Inferior parietal cortex (tissue), 1 donor: ENCODE results near the gene ZBTB4.

Experiments
- DNase-seq: peaks from one replicate; pipeline ENCODE4 v3.0.0-alpha.2; 2016; ENCODE audit errors: extremely low spot score

The ZBTB4 gene

DNA sequence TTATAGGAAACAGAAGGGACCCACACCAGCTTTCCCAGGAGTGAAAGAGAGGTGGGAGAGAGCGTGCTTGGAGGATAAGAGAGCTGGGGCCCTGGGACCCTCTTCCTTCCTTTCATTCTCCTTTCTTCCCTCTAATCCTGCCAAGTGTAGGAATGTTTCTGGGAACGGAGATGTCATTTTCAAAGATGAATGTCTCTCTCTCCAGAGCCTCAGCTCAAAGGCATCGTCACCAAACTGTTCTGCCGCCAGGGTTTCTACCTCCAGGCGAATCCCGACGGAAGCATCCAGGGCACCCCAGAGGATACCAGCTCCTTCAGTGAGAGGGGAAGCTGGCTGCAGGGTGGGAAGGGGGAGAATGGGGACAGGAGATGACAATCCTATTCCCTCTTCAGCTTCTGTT is 38.2 kb downstream of the ZBTB4 start:
- DNase-seq: no peak

DNA sequence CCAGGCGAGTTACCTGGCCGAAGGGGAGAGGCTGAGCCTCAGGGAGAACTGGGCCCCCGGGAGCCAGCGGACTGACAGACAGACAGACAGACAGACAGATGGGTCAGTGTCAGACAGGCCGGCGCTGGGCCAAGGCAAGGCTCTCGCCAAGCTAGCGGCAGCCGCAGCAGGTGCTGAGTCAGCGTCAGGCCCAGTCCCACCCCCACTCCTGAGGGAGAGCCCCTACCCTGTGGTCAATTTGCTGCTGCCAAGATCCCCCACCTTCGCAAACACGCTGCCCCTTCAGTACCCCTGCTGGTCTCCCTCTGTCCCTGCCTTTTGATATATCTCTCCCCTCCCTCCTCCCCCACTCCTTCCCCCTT is 38.6 kb downstream of the ZBTB4 start:
- no peak for DNase-seq

DNA sequence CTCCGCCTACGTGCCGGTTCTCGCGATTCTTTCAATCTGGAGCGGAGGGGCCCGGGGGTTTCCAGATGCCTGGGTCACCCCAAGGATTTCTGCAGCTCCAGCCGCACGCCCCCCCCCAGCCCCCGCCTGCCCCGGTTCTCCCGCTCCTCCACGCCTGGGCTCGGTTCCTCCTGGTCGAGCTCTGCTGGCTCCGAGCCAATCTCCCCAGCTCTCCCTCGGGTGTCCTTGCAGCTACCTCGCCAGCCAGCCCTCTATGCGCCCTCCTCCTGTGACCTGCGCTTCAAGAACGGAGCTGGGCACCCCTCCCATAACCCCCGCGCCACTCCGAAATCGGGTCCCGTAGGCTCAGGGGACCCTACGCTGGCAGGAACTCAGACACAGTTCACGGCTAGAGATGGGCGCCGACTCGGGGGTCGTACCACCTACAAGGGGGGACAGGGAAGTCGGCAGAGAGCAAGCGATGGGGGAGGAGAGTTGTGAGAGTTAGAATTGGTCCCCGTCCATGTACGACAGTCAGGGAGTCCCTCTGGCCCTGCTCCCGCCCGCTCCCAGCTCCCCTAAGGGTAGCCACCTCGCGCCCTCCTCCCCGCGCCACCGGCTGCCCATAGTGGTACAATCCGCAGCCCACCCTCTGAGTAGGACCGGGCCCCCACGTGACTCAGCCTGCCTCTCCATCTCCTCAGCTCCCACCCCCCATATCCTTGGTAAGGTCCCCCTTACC is 39.2 kb downstream of the ZBTB4 start:
- no peak for DNase-seq

DNA sequence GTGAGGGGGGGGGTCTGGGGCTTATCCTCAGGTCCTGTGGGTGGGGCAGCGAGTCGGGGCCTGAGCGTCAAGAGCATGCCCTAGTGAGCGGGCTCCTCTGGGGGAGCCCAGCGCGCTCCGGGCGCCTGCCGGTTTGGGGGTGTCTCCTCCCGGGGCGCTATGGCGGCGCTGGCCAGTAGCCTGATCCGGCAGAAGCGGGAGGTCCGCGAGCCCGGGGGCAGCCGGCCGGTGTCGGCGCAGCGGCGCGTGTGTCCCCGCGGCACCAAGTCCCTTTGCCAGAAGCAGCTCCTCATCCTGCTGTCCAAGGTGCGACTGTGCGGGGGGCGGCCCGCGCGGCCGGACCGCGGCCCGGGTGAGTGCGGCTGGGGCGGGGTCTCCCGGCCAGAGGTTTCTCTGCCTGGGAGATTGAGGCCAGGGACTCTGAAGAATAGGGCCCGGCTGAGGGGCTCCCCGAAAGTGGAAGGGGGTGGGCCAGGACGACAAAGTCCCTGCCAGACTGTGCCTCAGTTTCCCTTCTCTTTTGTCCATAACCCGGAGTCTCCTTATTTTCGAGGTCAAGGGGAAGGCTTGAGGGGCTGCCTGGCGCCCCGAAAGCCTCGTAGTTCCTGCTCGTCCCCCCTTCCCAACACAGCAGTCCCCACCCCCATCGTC is 39.8 kb downstream of the ZBTB4 start, which contains the start of gene FGF11:
Gene FGF11, plus strand, starts transcription at position 51 of the 651 bp plus-strand sequence. Its CDS starts 109 bp downstream, at position 160.
- DNase-seq: no peak

DNA sequence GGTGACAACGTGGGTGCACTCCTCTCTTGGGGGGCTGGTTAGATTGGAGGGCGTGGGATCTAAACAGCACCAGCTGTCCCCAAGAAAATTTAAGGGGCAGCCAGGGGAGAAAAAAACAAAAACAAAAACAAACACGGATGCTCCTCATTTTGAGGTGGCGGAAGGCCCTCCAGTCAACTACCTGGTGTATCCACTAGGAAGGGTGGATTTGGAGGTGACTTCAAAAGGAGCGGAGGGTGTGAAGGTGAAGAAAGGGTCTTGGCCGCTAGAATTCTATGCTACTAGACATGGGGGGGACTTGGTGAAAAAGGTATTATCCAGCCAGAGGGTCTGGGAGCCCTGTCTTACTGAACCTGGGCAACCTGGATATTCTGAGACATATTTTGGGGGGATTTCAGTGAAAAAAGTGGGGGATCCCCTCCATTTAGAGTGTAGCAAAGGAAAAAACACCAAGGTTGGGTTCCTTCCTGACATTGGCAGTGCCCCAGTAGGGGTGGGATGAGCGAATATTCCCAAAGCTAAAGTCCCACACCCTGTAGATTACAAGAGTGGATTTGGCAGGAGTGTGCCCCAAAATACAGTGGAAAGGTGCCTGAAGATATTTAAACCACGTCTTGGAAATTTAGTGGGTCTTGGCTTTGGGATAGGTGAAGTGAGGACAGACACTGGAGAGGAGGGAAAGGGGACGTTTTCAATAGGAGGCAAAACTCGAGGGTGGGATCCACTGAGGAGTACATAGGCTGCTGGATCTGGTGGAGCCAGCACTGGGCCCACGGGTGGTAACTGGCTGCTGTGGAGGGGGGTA is 40.6 kb downstream of the ZBTB4 start:
- no peak for DNase-seq

DNA sequence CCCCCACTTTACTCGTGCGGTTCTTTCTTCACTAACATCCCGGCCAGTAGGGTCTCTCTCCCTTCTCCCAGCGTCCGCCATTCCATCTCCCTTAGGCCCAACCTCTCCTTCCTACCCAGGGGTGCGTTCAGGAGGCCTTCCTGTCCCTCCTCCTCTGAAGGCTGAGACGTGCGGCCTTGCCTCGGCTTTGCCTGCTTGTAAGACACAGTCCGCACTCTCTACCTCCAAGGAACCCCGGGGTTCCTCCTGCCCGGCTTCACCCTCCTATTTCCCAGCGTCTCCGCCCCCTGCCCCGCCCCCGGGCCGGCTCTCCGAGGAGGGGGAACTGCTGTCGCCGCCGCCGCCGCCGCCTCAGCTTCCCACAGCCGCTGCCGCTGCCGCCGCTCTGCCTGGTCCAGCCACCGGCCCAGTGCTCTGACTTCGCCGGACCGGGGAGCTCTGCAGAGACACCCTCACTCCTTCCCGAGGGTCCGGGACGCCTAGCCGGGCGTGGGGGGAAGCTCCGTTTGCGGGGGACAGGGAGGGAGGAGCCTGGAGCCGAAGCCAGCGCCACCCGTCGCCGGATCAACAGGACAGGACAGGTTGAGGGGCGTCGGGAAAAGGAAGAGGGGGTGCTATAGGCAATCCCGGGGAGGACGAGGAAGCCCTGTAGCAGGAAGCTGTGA is 41.3 kb downstream of the ZBTB4 start:
- DNase-seq: no peak

DNA sequence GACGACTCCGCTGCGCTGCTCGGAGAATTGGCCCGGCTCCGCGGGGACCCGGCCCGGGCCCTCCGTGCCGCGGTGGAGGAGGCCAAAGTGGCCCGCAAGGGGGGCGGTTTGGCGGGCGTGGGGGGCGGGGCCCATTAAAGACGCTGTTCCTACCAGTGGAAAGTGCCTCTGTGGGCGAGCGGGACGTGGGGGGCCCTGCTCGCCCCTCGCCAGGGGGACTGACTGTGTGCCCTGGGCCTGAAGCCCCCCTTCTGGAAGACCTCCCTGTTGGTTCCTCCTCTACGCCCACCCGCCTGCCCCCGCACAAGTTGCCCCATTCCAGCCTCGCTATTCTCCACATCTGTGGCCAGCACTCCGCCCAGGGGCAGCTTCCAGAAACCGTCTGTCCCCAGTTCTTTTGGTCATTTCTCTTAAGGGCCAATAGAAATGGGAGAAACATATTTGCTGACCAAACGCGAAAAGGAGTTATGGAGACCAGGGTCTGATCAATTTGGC is 42.0 kb downstream of the ZBTB4 start:
- no peak for DNase-seq

DNA sequence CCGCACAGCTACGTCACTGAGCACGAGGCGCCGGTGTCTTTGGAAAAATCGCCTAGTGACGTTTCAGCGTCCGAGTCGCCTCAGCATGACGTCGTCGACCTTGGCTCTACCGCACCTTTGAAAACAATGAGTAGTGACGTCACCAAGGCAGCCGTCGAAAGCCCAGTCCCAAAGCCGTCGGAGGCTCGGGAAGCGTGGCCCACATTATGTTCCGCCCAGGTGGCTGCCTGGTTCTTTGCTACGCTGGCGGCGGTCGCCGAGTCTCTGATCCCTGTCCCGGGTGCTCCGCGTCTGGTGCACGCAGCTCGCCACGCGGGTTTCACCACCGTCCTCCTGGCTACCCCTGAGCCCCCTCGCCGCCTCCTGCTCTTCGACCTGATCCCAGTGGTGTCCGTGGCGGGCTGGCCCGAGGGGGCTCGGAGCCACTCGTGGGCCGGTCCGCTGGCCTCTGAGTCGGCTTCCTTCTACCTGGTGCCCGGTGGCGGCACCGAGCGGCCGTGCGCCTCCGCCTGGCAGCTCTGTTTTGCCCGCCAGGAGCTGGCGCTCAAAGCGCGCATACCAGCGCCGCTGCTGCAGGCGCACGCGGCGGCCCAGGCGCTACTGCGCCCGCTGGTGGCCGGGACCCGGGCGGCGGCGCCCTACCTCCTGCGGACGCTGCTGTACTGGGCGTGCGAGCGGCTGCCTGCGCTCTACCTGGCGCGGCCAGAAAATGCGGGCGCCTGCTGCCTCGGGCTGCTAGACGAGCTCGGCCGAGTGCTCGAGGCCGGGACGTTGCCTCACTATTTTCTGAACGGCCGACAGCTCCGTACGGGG is 42.7 kb downstream of the ZBTB4 start:
- peak; percentile 40 for DNase-seq

DNA sequence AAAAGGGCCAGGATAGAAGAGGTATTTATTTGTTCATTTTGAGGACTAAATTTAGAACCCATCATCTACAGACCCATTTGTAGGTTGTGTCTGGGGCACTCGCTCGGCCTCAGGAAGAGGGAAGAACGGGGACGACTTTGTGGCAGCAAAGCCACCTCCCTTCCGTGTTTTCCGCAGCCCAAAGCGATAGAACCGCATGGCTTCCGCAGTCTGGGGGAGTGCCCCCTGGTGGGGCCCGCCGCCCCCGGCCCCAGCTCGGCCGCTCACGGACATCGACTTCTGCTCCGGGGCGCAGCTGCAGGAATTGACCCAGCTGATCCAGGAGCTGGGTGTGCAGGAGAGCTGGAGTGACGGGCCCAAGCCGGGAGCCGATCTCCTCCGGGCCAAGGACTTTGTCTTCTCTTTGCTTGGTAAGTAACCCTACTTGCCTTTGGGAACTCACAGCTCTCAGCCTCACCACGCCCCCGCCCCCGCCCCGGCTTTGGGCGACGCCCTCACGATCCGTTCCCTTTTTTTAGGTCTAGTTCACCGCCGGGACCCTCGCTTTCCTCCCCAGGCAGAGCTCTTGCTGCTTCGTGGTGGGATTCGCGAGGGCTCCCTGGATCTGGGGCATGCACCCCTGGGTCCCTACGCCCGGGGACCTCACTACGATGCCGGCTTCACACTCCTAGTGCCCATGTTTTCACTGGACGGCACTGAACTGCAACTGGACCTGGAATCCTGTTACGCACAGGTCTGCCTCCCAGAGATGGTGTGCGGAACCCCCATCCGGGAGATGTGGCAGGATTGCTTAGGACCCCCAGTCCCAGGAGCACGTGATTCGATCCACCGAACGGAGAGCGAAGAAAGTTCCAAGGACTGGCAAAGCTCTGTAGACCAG is 43.5 kb downstream of the ZBTB4 start:
- no peak for DNase-seq

DNA sequence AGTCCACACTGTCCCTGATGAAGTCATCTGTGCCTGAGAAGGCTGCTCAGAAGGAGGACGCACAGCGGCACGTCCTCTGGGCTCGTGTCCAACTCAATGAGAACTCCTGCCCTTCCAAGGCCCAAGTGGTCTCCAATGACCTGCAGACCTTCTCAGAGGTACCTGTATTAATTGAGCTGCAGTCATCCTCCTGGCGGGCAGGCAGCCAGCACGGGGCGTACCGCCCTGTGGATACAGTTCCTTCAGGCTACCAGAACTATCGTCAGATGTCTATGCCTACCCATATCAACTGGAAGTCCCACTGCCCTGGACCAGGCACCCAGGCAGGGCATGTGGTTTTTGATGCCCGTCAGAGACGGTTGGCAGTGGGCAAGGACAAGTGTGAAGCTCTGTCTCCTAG is 47.1 kb downstream of the ZBTB4 start:
- DNase-seq: no peak

DNA sequence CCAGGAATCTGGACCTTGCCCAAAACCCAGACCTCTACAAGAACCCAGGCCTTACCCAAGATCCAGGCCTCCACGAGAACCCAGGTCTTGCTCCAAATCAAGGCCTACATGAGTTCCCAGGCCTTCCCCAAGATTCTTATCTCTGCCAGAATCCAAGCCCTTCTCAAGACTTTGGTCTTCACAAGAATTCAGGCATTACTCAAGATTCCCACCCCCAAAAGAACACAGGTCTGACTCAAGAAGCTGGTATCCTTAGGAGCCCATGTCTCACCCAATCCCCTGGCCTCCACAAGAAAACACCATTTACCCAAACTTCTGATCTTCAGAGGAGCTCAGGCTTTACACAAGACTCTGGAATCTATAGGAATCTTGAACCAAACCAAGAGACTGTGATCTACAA is 48.2 kb downstream of the ZBTB4 start:
- DNase-seq: no peak

DNA sequence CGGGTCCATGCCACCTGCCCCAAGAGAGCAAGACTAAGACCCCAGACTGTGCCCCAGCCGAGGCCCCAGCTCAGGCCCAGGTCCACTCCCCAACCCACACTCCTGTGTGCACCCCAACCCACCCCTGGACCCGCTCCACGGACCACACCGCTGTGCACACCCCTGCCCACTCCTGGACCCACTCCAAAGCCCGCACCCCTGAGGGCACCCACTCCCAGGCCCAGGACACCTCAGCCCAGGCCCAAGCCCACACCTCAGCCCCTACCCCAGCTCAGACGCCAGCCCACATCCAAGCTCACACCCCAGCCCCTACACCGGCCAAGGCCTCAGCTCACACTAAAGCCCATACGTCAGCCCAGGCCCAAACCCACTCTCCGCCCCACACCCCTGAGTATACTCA is 49.7 kb downstream of the ZBTB4 start:
- no peak for DNase-seq

DNA sequence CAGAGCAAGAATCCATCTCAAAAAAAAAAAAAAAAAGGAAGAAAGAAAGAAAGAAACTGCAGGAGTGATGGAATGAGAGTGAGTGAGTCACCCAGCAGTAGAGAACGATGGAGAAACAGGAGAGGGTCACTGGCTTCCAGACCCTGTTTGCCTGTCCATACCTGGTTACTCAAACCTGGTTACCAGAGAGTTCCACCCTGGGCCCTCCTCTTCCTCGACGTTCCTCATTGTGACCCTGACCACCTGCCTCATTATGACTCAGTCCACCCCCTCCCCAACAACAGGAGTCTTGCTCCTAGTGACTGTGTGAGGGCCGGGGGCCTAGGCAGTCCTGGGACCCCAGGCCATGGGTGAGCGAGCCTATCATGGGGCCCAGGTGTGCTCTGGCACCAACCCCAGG is 50.9 kb downstream of the ZBTB4 start, which contains the start of gene SPEM3:
Gene SPEM3, plus strand, starts transcription at position 301 of the 400 bp plus-strand sequence. Its CDS starts 46 bp downstream, at position 347.
- DNase-seq: no peak

DNA sequence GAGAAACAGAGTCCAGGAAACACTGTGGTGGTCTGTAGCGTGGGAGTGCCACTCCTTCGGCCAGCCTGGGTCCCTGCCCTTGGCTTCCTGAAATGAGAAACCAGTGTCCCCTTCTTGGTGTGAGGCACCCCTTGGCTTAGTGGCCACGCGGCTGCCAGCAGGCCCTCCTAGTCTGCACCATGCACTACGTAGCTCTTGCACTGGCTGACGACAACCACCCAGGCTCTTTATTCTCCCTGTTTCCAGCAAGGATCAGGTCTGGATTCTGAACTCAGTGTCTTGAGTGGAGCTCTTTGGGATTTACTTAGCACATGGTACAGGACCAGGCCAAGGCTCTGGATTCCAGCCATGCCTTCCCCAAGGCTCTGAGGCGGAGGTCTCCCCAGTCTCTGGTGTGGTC is 51.9 kb downstream of the ZBTB4 start:
- no peak for DNase-seq

DNA sequence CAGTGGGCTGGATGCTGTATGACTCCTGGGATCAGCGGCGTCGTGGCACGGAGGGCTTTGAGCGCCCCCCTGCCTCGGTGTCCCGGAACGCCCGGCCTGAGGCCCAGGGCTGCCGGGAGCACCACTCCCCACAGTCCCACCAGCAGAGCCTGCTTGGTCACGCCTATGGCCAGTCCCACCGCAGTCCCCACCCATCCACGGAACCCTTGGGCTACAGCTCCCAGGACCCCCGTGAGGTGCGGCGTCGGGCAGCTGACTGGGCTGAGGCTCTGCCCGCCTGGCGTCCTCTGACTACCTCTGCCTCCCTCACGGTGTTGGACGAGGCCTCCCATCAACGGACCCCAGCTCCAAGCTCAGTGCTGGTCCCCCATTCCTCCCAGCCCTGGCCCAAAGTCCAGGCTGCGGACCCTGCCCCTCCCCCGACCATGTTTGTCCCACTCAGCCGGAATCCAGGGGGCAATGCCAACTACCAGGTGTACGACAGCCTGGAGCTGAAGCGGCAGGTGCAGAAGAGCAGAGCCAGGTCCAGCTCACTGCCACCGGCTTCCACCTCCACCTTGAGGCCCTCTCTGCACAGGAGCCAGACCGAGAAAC is 52.4 kb downstream of the ZBTB4 start:
- no peak for DNase-seq

DNA sequence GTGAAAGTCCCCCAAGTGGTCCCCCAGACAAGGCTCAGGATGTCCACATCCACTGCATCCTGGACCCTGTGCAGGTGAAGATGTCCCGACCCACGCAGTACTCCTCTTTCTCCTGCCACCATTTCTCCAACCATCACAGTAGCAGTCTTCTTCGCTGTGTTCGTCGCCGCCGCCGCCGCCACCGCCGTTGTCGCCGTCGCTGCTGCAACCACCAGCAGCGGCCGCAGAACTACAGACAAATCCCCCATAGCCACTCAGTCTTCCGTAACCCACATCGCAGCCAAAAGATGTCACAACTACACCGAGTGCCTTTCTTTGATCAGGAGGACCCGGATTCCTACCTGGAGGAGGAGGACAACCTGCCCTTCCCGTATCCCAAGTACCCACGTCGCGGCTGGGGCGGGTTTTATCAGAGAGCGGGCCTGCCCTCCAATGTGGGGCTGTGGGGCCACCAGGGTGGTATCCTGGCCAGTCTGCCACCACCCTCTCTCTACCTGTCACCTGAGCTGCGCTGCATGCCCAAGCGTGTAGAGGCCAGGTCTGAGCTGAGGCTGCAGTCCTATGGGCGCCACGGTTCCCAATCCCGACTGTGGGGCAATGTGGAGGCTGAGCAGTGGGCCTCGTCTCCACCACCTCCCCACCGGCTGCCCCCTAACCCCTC is 53.1 kb downstream of the ZBTB4 start:
- DNase-seq: no peak

DNA sequence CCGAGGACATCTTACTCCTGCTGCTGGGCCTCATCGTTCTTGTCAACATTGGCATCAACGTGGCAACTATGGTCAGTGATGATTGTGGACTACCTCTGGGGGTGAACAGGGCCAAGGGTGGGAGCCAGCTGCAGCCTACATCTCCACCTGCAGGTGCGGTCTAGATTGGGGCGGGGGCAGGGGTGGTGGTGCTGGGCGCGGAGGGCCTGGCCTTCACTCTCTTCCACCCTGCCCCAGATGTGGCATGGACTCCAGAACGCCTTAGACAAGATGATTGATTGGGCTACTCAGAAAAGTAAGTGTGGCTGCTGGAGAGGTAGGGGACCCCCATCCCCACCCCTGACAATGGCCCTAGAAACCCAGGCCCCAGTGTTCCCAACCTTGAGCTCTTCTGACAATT is 53.7 kb downstream of the ZBTB4 start:
- DNase-seq: no peak

DNA sequence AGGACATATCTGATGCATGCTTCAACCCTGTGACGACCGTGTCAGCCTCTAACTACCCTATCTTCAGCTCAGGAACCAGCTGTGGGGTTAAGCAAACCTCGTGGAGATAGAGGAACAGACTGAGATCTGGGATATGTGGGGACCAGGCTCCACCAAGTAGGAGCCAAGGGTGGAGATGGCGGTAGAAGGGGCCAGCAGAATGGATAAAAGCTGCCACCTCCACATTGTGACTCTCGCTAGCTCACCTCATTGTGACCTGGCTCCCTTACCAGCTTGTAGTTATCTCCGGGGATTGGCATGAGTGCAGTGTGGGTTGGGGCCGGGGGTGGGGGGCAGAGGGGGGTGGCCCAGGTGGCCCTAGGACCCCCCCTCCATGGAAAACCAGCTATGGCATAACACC is 54.1 kb downstream of the ZBTB4 start, which contains the start of gene SPEM2:
Gene SPEM2, plus strand, starts transcription at position 301 of the 400 bp plus-strand sequence. Its CDS starts 73 bp downstream, at position 374.
- no peak for DNase-seq

DNA sequence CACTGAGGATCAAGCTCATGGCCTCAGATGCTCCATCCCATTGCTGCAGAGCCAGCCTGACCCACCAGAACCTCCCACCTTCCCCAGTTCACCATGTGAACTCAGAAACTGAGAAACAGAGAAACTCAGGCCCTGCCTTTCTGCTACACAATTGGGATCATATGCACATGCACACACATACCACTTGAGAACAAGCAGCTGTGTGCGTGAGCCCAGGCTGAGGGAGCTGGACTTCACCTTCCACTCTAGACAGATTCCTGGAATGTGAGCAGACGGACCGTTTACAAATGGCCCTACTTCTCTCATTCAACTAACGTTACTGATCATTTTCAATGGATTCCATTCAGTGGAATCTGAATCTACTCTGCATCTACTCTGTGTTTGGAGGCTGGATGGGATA is 55.8 kb downstream of the ZBTB4 start:
- DNase-seq: no peak
